BE2C (cell line): Measurements from ENCODE around the gene WDR70.
"Not testable (repeated sequence)": the region's sequence is repeated elsewhere in the genome, so short reads cannot be mapped to it uniquely, and the experiment has no call there.

Experiments
- DNase-seq: peaks from one replicate; pipeline ENCODE4 v3.0.0-alpha.2; 2020
- H3K27me3 ChIP-seq: fragments of 250-450 bp; sonication (Bioruptor Pico); 2 replicates; pipeline ENCODE4 v1.5.1; 2020; ENCODE audit warnings: mild to moderate bottlenecking
- H3K36me3 ChIP-seq: fragments of 250-450 bp; sonication (Bioruptor Pico); 2 replicates; pipeline ENCODE4 v1.5.1; 2020; ENCODE audit warnings: mild to moderate bottlenecking
- H3K4me1 ChIP-seq: fragments of 250-450 bp; sonication (Bioruptor Pico); 2 replicates; pipeline ENCODE4 v1.5.1; 2020
- H3K4me3 ChIP-seq: 2 replicates; pipeline ENCODE4 v1.5.1; 2011; ENCODE audit warnings: low read depth, low read length
- H3K9me3 ChIP-seq: fragments of 250-450 bp; sonication (Bioruptor Pico); 2 replicates; pipeline ENCODE4 v1.5.1; 2020
- TF ChIP-seq, protein P1 (sequence below): IDR thresholded peaks from 2 replicates; pipeline ENCODE4 v1.5.1; 2012; ENCODE audit warnings: mild to moderate bottlenecking, low read depth, low read length

WDR70 gene

DNA sequence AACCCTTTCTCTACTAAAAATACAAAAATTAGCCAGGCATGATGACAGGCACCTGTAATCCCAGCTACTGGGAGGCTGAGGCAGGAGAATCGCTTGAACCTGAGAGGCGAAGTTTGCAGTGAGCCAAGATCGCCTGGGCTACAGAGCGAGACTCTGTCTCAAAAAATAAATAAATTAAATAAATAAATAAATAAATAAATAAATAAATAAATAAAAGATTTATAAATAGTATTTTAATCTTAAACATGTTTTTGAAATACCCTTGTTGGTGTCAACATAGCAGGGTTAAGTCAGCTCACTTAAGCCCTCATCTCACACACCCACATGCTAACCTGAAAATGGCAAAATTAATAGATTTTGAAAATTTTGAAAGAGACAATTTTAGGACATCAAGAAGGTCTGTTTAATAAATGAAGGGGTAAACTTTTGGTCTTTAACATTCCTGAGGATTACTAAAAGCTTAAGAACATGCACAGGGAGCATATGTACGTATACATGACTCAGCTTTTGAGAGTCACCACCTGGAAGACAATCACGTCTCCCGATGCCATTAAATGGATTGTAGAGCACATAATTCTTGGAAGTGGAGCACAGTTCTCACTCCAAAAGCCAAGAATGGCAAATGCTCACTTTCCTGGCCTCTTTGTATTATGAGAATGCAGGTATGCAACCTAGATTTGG lies 258.2 kb downstream of the WDR70 start:
- Histone ChIP-seq H3K9me3 (no peaks in the 10 kb centered on the region), H3K4me3 (no peak overlapping the region), H3K4me1 (no peaks in the 10 kb centered on the region), H3K27me3 (no peaks in the 10 kb centered on the region), H3K36me3 (peaks cover 2% of the 10 kb centered on the region; the same call in 1 of the 2 replicates)
- TF ChIP-seq, protein P1, sequence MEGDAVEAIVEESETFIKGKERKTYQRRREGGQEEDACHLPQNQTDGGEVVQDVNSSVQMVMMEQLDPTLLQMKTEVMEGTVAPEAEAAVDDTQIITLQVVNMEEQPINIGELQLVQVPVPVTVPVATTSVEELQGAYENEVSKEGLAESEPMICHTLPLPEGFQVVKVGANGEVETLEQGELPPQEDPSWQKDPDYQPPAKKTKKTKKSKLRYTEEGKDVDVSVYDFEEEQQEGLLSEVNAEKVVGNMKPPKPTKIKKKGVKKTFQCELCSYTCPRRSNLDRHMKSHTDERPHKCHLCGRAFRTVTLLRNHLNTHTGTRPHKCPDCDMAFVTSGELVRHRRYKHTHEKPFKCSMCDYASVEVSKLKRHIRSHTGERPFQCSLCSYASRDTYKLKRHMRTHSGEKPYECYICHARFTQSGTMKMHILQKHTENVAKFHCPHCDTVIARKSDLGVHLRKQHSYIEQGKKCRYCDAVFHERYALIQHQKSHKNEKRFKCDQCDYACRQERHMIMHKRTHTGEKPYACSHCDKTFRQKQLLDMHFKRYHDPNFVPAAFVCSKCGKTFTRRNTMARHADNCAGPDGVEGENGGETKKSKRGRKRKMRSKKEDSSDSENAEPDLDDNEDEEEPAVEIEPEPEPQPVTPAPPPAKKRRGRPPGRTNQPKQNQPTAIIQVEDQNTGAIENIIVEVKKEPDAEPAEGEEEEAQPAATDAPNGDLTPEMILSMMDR, result no peak
- no peak for DNase-seq

DNA sequence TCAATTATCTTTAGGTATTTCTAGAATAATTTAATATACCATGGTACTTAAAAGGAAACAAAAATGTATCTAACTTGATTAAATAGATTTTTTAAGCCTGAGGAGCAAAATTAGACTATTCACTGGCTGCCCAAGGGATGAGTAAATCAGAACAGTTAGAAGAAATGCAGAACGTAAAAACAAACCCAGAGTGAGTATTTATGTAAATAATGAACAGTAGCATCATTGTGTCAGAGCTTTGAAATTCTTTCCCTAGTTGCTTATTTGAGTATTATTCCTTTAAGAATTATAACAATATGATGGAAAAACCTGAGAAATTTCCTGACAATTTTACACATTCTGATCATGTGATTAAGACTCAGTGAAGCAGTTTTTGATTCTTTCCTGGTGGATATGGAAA lies 259.8 kb downstream of the WDR70 start:
- Histone ChIP-seq H3K9me3 (no peaks in the 10 kb centered on the region), H3K36me3 (no peaks in the 10 kb centered on the region), H3K27me3 (no peaks in the 10 kb centered on the region), H3K4me3 (no peak overlapping the region), H3K4me1 (no peaks in the 10 kb centered on the region)
- DNase-seq, result no peak
- TF ChIP-seq, protein P1, result no peak

DNA sequence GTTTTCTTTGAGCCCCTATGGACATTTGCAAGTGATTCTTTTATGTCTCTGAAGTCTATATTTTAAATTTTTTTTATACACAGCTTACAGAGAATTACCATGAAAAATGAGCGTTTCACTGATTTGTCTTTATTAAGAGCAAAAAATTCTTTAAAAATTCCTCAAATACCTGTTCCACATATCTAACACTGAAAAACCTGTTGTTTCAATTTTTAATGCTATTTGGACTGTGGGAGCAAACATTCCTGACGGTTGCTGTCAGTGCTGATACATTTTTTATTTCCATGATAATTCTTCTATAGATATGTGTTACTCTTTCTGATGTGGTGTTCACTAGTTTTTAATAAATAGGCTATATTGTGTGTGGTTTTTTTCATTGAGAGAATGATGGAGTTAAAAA lies 261.0 kb downstream of the WDR70 start:
- DNase-seq, result no peak
- H3K4me3 ChIP-seq, result no peak overlapping the region
- no peaks in the 10 kb centered on the region for H3K36me3 ChIP-seq
- no peaks in the 10 kb centered on the region for H3K27me3 ChIP-seq
- H3K4me1 ChIP-seq, result no peaks in the 10 kb centered on the region
- no peaks in the 10 kb centered on the region for H3K9me3 ChIP-seq
- TF ChIP-seq, protein P1, result no peak

DNA sequence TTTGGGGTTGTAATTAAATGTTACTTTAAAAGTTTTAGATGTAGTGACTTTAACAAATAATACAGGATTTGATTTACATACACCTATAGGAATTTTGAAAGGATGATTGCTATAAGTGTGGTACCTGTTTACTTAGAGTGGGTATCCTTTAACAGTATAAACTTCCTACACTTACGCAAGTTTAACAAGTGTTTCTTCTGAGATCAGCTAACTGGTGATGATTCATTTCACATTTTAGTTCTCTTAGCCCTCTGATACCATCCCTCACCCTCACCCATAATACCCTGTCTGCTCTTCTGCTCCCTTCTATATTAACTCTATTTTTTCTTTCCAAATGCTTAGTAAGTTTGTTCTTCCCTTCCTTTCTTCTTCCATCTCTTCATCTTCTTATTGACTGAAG lies 262.8 kb downstream of the WDR70 start:
- TF ChIP-seq, protein P1, result no peak
- H3K4me1 ChIP-seq, result no peaks in the 10 kb centered on the region
- DNase-seq, result no peak

DNA sequence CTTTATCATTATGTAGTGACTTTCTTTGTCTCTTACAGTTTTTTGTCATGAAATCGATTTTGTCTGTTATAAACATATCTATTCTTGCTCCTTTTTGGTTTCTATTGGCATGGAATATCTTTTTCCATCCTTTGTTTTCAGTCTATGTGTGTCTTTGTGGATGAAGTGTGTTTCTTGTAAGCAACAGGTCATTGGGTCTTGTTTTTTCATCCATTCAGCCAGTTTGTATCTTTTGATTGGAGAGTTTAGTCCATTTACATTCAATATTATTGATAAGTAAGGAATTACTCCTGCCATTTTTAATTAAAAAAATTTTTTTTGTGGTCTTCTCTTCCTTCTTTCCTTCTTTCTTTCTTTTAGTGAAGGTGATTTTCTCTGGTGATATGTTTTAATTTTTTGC lies 266.6 kb downstream of the WDR70 start:
- Histone ChIP-seq H3K36me3 (no peaks in the 10 kb centered on the region), H3K4me1 (no peaks in the 10 kb centered on the region), H3K9me3 (no peaks in the 10 kb centered on the region), H3K4me3 (no peak overlapping the region), H3K27me3 (no peaks in the 10 kb centered on the region)
- TF ChIP-seq, protein P1, result no peak
- no peak for DNase-seq

More for the DNA sequence above, 262.8 kb downstream of the WDR70 start:
- Histone ChIP-seq H3K36me3 (no peaks in the 10 kb centered on the region), H3K4me3 (no peak overlapping the region), H3K9me3 (no peaks in the 10 kb centered on the region), H3K27me3 (no peaks in the 10 kb centered on the region)

DNA sequence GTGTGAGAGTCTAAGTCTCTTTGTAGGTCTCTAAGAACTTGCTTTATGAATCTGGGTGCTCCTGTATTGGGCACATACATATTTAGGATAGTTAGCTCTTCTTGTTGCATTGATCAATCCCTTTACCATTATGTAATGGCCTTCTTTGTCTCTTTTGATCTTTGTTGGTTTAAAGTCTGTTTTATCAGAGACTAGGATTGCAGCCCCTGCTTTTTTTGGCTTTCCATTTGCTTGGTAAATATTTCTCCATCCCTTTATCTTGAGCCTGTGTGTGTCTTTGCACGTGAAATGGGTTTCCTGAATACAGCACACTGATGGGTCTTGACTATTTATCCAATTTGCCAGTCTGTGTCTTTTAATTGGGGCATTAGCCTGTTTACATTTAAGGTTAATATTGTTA lies 275.4 kb downstream of the WDR70 start:
- not testable (repeated sequence) for DNase-seq, H3K36me3 ChIP-seq, H3K9me3 ChIP-seq, H3K4me1 ChIP-seq, H3K4me3 ChIP-seq, H3K27me3 ChIP-seq

DNA sequence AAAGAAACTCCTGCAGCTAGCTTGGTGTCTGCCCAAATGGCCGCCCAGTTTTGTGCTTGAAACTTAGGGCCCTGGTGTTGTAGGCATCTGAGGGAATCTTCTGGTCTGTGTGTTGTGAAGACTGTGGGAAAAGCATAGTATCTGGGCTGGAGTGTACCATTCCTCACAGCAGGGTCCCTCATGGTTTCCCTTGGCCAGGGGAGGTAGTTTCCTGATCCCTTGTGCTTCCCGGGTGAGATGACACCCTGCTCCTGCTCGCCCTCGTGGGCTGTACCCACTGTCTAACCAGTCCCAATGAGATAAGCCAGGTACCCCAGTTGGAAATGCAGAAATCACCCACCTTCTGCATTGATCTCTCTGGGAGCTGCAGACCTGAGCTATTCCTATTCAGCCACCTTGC lies 277.9 kb downstream of the WDR70 start:
- no peak overlapping the region for H3K4me3 ChIP-seq
- TF ChIP-seq, protein P1, result no peak
- H3K36me3 ChIP-seq, result no peaks in the 10 kb centered on the region
- no peaks in the 10 kb centered on the region for H3K9me3 ChIP-seq
- no peak for DNase-seq
- H3K4me1 ChIP-seq, result peaks cover 3% of the 10 kb centered on the region
- H3K27me3 ChIP-seq, result no peaks in the 10 kb centered on the region
